GM23338 (cell line): ENCODE data around the gene UBAP1L. TPM values are rescaled to one million over a fixed set of nuclear protein-coding genes. Genes with fewer than 3 reads are reported as not detected.

Experiments
- ATAC-seq: fragments of 200-7000 bp; cut with Tn5 transposase; 3 replicates; pipeline ENCODE4 v1.9.1; 2020
- DNase-seq: peaks from one replicate; pipeline ENCODE4 v3.0.0-alpha.2; 2015; ENCODE audit warnings: low spot score
- H2AFZ ChIP-seq: fragments of 200-600 bp; sonication (generic); 2 replicates; pipeline ENCODE4 v1.8.0; 2016; ENCODE audit warnings: antibody characterized with exemption, mild to moderate bottlenecking, moderate library complexity
- H3F3A ChIP-seq: fragments of 200-600 bp; sonication (generic); replicated peaks from 2 replicates; pipeline ENCODE4 v1.8.0; 2017; ENCODE audit warnings: antibody characterized with exemption, mixed run types, low read depth
- H3K27ac ChIP-seq: fragments of 200-600 bp; sonication (generic); 2 replicates; pipeline ENCODE4 v1.6.1; 2016; ENCODE audit warnings: low read depth
- H3K27me3 ChIP-seq: fragments of 200-600 bp; sonication (generic); 2 replicates; pipeline ENCODE4 v1.8.0; 2016; ENCODE audit warnings: mild to moderate bottlenecking, mixed run types, moderate library complexity; ENCODE audit not compliant: insufficient read depth
- H3K36me3 ChIP-seq: fragments of 200-600 bp; sonication (generic); 2 replicates; pipeline ENCODE4 v1.8.0; 2016; ENCODE audit warnings: mild to moderate bottlenecking; ENCODE audit not compliant: insufficient read depth
- H3K4me1 ChIP-seq: fragments of 200-600 bp; sonication (generic); 2 replicates; pipeline ENCODE4 v1.8.0; 2016; ENCODE audit warnings: mild to moderate bottlenecking, moderate library complexity; ENCODE audit not compliant: insufficient read depth
- H3K4me2 ChIP-seq: fragments of 200-600 bp; sonication (generic); 2 replicates; pipeline ENCODE4 v1.7.1; 2017; ENCODE audit warnings: mixed run types
- H3K4me3 ChIP-seq: fragments of 200-600 bp; sonication (generic); 2 replicates; pipeline ENCODE4 v1.6.1; 2016; ENCODE audit warnings: mixed run types
- H3K79me2 ChIP-seq: fragments of 200-600 bp; sonication (generic); replicated peaks from 2 replicates; pipeline ENCODE4 v1.8.0; 2017; ENCODE audit warnings: mild to moderate bottlenecking; ENCODE audit not compliant: insufficient read depth
- H3K9me2 ChIP-seq: fragments of 200-600 bp; sonication (generic); 2 replicates; pipeline ENCODE4 v1.8.0; 2017; ENCODE audit not compliant: insufficient read depth
- H4K20me1 ChIP-seq: fragments of 200-600 bp; sonication (generic); replicated peaks from 2 replicates; pipeline ENCODE4 v1.8.0; 2017; ENCODE audit warnings: mild to moderate bottlenecking; ENCODE audit not compliant: insufficient read depth
- H3K27ac Mint-ChIP-seq: 2 replicates; pipeline ENCODE4 v1.8.0; 2020; ENCODE audit warnings: inconsistent platforms, mild to moderate bottlenecking, moderate library complexity, mixed read lengths
- H3K27me3 Mint-ChIP-seq: 3 replicates; pipeline ENCODE4 v1.8.0; 2022; ENCODE audit warnings: low read depth, mild to moderate bottlenecking, moderate library complexity, mixed read lengths, inconsistent platforms; ENCODE audit not compliant: insufficient read depth, poor library complexity
- H3K36me3 Mint-ChIP-seq: 3 replicates; pipeline ENCODE4 v1.8.0; 2021; ENCODE audit warnings: low read depth, mild to moderate bottlenecking, inconsistent platforms, moderate library complexity, mixed read lengths
- H3K4me1 Mint-ChIP-seq: 3 replicates; pipeline ENCODE4 v1.8.0; 2020; ENCODE audit warnings: mild to moderate bottlenecking, inconsistent platforms, mixed read lengths
- H3K4me3 Mint-ChIP-seq: 3 replicates; pipeline ENCODE4 v1.8.0; 2021; ENCODE audit warnings: moderate library complexity, mild to moderate bottlenecking, inconsistent platforms, mixed read lengths
- H3K9me3 Mint-ChIP-seq: 3 replicates; pipeline ENCODE4 v1.8.0; 2020; ENCODE audit warnings: moderate library complexity, mild to moderate bottlenecking, inconsistent platforms, mixed read lengths
- CREB1 ChIP-seq: fragments of 250-450 bp; sonication (Bioruptor Pico); IDR thresholded peaks from 2 replicates; pipeline ENCODE4 v1.5.0; 2020; ENCODE audit warnings: low read depth, mild to moderate bottlenecking, moderate library complexity
- EZH2 ChIP-seq: fragments of 200-600 bp; sonication (generic); IDR thresholded peaks from one replicate; pipeline ENCODE4 v1.8.0; 2017; ENCODE audit warnings: antibody characterized with exemption, mild to moderate bottlenecking, low read depth; ENCODE audit not compliant: unreplicated experiment
- EZH2phosphoT487 ChIP-seq: fragments of 200-600 bp; sonication (generic); IDR thresholded peaks from one replicate; pipeline ENCODE4 v1.8.1; 2018; ENCODE audit warnings: antibody characterized with exemption; ENCODE audit not compliant: unreplicated experiment
- JUNB ChIP-seq: IDR thresholded peaks from one replicate; pipeline ENCODE4 v1.6.1; 2016; ENCODE audit warnings: antibody characterized with exemption; ENCODE audit not compliant: unreplicated experiment
- NANOG ChIP-seq: IDR thresholded peaks from 2 replicates; pipeline ENCODE4 v1.6.1; 2016; ENCODE audit warnings: antibody characterized with exemption, borderline replicate concordance
- POLR2AphosphoS5 ChIP-seq: IDR thresholded peaks from 2 replicates; pipeline ENCODE4 v1.6.1; 2016; ENCODE audit warnings: antibody characterized with exemption, low read depth
- STAT1 ChIP-seq: IDR thresholded peaks from one replicate; pipeline ENCODE4 v1.6.1; 2016; ENCODE audit warnings: antibody characterized with exemption; ENCODE audit not compliant: unreplicated experiment
- ZNF331 ChIP-seq: fragments of 250-450 bp; sonication (Bioruptor Pico); IDR thresholded peaks from 2 replicates; pipeline ENCODE4 v1.5.0; 2020; ENCODE audit warnings: low read depth, mild to moderate bottlenecking, moderate library complexity
- long read RNA-seq: library from polyadenylated mRNA; unstranded; transcript quantifications from one replicate; pipeline ENCODE4 v2.0.0, GENCODE V29; 2020; ENCODE audit not compliant: unreplicated experiment
- polyA plus RNA-seq: library from polyadenylated mRNA; unstranded; fragments of >200 nt; fragmentation: Nextera tagmentation; extraction: Ambion mirVana; gene quantifications from 2 replicates; pipeline ENCODE4 v1.2.1, GENCODE V29; 2016
- total RNA-seq: library from RNA; depleted of rRNA; stranded (reverse); fragments of >200 nt; shearing (Covaris generic); gene quantifications from 2 replicates; pipeline ENCODE4 v1.2.3, GENCODE V29; 2014; rRNA removed
- TF ChIP-seq, protein P1 (sequence below): IDR thresholded peaks from 2 replicates; pipeline ENCODE4 v1.6.1; 2016; ENCODE audit warnings: antibody characterized with exemption

Gene UBAP1L
- total RNA-seq (1.4 and 1.5 TPM in 2 replicates), polyA plus RNA-seq (0.47 and 0.53 TPM in 2 replicates)
- long read RNA-seq, result 0 reads

DNA sequence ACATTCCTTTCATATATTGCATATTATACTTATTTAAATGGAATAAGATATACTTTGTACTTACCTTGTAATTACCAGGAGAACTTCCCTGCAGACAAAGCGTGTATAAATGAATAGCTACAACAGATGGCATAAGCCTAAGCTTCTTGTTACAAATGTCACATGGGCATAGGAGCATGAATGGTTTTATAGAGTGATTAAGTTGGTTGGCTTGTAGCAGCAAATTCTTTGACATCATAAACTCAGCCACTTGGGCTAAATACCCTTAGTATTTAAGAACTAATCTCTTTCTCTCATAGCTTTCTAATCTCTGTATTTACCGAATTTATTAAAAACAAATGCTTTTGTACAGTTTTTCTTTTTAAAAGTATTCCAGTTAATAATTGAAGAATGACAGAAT is at the start of gene UBAP1L:
Gene UBAP1L (minus strand): TSS at position 115 of the 400 bp plus-strand sequence. CDS start 8,985 bp downstream, outside the sequence.
- Histone ChIP-seq H3K79me2 (no peaks in the 10 kb centered on the region), H3K4me3 (no peak within 1 kb of the TSS), H3K36me3 (peaks cover 18% of the 10 kb centered on the region; the same call in 1 of the 2 replicates), H3K4me2 (no peak within 1 kb of the TSS), H3K9me2 (no peaks in the 10 kb centered on the region), H2AFZ (no peak within 1 kb of the TSS), H3F3A (0 out of 2 replicates have a peak, but pooled peaks cover 3% of the 10 kb centered on the region), H3K27ac (no peak within 1 kb of the TSS), H3K4me1 (no peaks in the 10 kb centered on the region), H3K27me3 (no peaks in the 10 kb centered on the region), H4K20me1 (no peaks in the 10 kb centered on the region; the same call in 1 of the 2 replicates)
- Mint-ChIP-seq H3K4me3 (no peak within 1 kb of the TSS), H3K36me3 (peaks cover 22% of the 10 kb centered on the region), H3K4me1 (no peaks in the 10 kb centered on the region), H3K27ac (no peak within 1 kb of the TSS), H3K27me3 (no peaks in the 10 kb centered on the region), H3K9me3 (no peaks in the 10 kb centered on the region)
- no peak for ATAC-seq
- no peak for TF ChIP-seq POLR2AphosphoS5
- no peak for TF ChIP-seq ZNF331 (CRISPR knock-in tag)
- TF ChIP-seq CREB1 (CRISPR knock-in tag), result no peak
- no peak for TF ChIP-seq EZH2phosphoT487
- TF ChIP-seq, protein P1, sequence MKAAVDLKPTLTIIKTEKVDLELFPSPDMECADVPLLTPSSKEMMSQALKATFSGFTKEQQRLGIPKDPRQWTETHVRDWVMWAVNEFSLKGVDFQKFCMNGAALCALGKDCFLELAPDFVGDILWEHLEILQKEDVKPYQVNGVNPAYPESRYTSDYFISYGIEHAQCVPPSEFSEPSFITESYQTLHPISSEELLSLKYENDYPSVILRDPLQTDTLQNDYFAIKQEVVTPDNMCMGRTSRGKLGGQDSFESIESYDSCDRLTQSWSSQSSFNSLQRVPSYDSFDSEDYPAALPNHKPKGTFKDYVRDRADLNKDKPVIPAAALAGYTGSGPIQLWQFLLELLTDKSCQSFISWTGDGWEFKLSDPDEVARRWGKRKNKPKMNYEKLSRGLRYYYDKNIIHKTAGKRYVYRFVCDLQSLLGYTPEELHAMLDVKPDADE, result no peak
- TF ChIP-seq NANOG, result no peak
- no peak for TF ChIP-seq EZH2
- no peak for DNase-seq

DNA sequence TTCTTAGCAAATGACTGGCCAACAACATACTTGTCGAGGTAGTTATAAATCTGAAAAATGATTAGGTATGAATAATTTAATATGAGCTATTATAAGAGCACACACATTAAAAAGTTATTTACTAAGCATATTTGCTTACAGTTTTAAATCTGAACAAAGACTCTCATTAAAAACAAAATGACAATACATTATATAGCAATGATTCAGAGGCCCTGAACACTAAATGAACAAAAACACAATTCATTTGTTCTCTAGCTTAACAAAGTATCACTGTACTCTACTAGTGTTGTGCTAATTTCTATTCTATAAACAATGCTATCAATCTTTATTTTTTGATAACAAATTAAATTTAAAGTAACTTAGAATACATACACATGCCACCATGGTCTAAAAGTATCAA is 49.1 kb upstream of the UBAP1L start:
- H3K27ac Mint-ChIP-seq, result no peak overlapping the region
- H3K4me3 ChIP-seq, result no peak overlapping the region
- no peaks in the 10 kb centered on the region for H3K4me1 ChIP-seq
- H3K36me3 Mint-ChIP-seq, result peaks cover 20% of the 10 kb centered on the region; the same call in 2 of the 3 replicates
- ATAC-seq, result no peak
- no peak for DNase-seq
- no peaks in the 10 kb centered on the region for H3K79me2 ChIP-seq
- no peaks in the 10 kb centered on the region for H3K4me1 Mint-ChIP-seq
- H3K27me3 Mint-ChIP-seq, result no peaks in the 10 kb centered on the region
- no peaks in the 10 kb centered on the region for H3F3A ChIP-seq
- H2AFZ ChIP-seq, result no peak overlapping the region
- no peak overlapping the region for H3K27ac ChIP-seq
- no peaks in the 10 kb centered on the region for H3K9me2 ChIP-seq
- H4K20me1 ChIP-seq, result no peaks in the 10 kb centered on the region; the same call in none of the 2 replicates
- no peak overlapping the region for H3K4me2 ChIP-seq
- peaks cover 15% of the 10 kb centered on the region; the same call in 1 of the 2 replicates for H3K36me3 ChIP-seq
- no peaks in the 10 kb centered on the region for H3K27me3 ChIP-seq
- TF ChIP-seq, protein P1, result no peak
- TF ChIP-seq POLR2AphosphoS5 (no peak), STAT1 (no peak), JUNB (no peak), NANOG (no peak)
- H3K4me3 Mint-ChIP-seq, result no peak overlapping the region
- H3K9me3 Mint-ChIP-seq, result no peaks in the 10 kb centered on the region
